PFSK-1 (cell line): ENCODE measurements around the gene FNTB.

Experiments
- FOXP2 ChIP-seq: optimal IDR thresholded peaks from 2 replicates; pipeline ENCODE3; 2011; ENCODE audit warnings: borderline replicate concordance, control low read depth, inconsistent platforms; ENCODE audit not compliant: insufficient read depth; ENCODE audit errors: extremely low read length, extremely low read depth
- POLR2AphosphoS5 ChIP-seq: IDR thresholded peaks from 2 replicates; pipeline ENCODE4 v1.6.1; 2012; ENCODE audit warnings: low read depth, mild to moderate bottlenecking, control low read depth, low read length, moderate library complexity
- SIN3A ChIP-seq: IDR thresholded peaks from 2 replicates; pipeline ENCODE4 v1.6.1; 2012; ENCODE audit warnings: mild to moderate bottlenecking, low read length, moderate library complexity, borderline replicate concordance; ENCODE audit not compliant: insufficient read depth
- TAF1 ChIP-seq: IDR thresholded peaks from 2 replicates; pipeline ENCODE4 v1.6.1; 2012; ENCODE audit warnings: low read length, control low read depth, borderline replicate concordance; ENCODE audit not compliant: insufficient read depth
- TF ChIP-seq, protein P1 (sequence below), 2 experiments: IDR thresholded peaks; 2 replicates each; pipeline versions ENCODE4 v1.6.1 to v1.8.0; 2011 to 2012; ENCODE audit warnings: low read depth in 2 of 2, low read length in 2 of 2, control low read depth in 1 of 2, inconsistent platforms in 1 of 2, mild to moderate bottlenecking in 1 of 2, moderate library complexity in 1 of 2; ENCODE audit not compliant: insufficient read depth in 1 of 2

FNTB gene

DNA sequence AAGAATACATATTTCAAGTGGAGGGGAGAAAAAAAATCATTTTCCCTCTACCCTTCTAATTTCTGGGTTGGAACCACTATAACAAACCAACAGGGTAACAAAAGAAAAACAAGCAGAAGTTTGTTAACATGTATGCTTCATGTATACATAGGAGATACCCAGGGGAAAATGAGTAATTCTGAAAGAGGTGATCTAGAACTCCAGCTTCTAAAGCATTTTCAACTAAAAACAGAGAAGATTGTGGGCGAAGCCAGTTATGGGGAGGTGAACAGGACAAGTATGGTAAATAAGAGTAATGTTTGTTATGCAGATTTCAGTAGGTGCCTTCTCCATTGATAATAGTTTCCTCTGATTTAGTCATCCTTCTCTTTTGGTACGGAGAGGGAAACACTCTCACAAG, 16.7 kb downstream of the FNTB start:
- no peak for TF ChIP-seq TAF1
- no peak for TF ChIP-seq FOXP2

DNA sequence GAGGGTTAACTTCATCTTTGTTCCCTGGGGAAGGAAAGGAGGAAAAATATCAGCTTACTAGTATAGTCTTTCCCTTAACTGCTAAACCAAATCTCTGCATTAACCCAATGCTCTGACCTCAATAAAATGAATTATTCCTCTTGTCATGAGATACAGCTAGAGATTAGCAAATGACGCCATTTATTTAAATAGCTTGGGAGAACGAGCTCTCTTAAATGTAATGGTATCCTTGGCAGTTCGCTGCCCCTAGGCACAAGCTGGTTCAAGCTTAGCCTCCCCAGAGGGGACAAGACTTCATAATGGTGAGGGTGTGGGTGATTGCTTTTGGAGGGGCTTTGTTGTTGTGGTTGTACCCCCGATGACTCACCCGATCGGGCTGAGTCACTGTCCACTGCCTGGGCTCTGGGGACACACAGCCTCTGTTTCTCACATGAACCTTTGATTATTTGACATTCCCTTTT, 19.6 kb downstream of the FNTB start:
- TF ChIP-seq SIN3A, result no peak
- no peak for TF ChIP-seq TAF1
- TF ChIP-seq POLR2AphosphoS5, result no peak
- TF ChIP-seq, protein P1, sequence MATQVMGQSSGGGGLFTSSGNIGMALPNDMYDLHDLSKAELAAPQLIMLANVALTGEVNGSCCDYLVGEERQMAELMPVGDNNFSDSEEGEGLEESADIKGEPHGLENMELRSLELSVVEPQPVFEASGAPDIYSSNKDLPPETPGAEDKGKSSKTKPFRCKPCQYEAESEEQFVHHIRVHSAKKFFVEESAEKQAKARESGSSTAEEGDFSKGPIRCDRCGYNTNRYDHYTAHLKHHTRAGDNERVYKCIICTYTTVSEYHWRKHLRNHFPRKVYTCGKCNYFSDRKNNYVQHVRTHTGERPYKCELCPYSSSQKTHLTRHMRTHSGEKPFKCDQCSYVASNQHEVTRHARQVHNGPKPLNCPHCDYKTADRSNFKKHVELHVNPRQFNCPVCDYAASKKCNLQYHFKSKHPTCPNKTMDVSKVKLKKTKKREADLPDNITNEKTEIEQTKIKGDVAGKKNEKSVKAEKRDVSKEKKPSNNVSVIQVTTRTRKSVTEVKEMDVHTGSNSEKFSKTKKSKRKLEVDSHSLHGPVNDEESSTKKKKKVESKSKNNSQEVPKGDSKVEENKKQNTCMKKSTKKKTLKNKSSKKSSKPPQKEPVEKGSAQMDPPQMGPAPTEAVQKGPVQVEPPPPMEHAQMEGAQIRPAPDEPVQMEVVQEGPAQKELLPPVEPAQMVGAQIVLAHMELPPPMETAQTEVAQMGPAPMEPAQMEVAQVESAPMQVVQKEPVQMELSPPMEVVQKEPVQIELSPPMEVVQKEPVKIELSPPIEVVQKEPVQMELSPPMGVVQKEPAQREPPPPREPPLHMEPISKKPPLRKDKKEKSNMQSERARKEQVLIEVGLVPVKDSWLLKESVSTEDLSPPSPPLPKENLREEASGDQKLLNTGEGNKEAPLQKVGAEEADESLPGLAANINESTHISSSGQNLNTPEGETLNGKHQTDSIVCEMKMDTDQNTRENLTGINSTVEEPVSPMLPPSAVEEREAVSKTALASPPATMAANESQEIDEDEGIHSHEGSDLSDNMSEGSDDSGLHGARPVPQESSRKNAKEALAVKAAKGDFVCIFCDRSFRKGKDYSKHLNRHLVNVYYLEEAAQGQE (IDR thresholded peaks at IDR 0.05; ENCODE audit: insufficient read depth in 1 of 2, low read depth in 2 of 2, low read length in 2 of 2), result no peak
- no peak for TF ChIP-seq FOXP2

DNA sequence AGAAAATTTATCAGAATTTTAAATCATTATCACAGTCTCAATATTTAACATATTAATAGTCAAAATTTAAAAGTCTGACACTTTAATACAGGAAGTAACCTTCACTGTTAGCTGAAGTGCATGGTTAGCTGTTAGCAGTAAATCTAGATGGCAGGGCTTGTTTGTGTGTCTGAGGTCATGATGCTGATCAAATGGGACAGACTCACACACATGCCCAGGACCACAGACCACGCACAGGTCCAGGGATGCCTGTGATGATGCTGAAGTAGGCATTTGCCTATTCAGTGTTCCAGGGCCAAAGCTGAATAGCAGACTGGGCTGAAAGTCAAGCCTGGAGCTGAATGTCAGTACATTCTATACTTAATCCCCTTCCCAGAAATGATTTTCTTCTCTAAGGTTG, 20.5 kb downstream of the FNTB start:
- TF ChIP-seq, protein P1 (IDR thresholded peaks at IDR 0.05; ENCODE audit: insufficient read depth in 1 of 2, low read depth in 2 of 2, low read length in 2 of 2), result no peak
- no peak for TF ChIP-seq FOXP2

DNA sequence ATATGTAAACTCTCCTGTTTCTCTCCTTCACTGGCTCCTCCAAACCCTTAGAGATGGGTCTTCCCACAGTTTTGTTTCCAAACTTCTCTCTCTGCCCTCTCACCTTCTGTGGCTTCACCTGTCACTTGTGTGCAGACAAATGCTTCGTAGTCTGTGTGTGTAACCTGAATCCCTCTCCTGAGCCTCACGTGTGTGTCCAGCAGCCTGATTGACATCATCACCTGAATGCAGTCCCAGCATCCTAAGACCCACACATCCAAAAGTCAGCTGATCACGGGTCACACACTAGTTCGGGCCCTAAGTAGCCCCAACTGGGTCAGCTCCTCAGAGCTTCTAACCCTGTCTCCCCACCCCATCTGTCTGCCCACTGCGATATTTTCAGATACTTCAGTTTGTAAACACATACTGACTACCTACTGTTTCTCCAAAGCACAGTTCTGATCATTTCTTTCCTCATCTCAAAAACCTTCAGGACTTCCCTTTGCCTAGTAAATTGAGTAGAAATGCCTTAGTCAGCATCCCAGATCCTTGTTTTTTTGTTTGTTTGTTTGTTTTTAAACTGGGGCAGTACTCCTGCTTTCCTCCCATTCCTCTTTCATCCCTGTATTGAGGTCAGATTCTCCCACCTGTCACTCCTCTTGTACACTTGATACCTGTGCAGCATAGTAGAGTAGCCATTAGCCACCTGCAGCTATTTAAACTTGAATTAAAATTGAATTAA, 23.7 kb downstream of the FNTB start:
- TF ChIP-seq SIN3A (no peak), POLR2AphosphoS5 (no peak), FOXP2 (no peak), TAF1 (no peak)
- TF ChIP-seq, protein P1 (IDR thresholded peaks at IDR 0.05; ENCODE audit: insufficient read depth in 1 of 2, low read depth in 2 of 2, low read length in 2 of 2), result no peak

DNA sequence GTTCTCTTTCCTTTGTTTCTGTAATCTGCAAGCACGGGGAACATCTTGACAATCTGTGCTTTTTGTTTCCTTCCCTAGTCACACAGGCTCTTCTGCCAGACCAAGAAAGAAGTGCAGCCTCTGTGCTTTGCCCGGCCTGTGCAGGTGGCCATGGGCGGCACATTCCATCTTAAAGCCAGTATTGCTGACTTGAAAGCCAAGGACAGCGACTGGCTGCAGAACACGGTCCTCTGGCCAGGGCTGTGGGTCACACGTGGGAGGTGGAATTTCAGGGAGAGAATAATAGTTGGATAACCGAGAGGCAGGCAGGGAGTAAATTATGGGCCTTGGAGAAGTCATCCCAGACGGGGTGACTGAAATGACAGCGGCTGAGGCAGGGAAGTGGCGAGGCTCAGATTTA, 24.8 kb downstream of the FNTB start:
- no peak for TF ChIP-seq FOXP2
- no peak for TF ChIP-seq SIN3A
- TF ChIP-seq TAF1, result no peak
- TF ChIP-seq POLR2AphosphoS5, result no peak
- TF ChIP-seq, protein P1 (IDR thresholded peaks at IDR 0.05; ENCODE audit: insufficient read depth in 1 of 2, low read depth in 2 of 2, low read length in 2 of 2), result no peak
